Epithelial cell of proximal tubule (primary cell): ENCODE results near the gene ZNF438. TPM values are rescaled to one million over a fixed set of nuclear protein-coding genes. Genes with fewer than 3 reads are reported as not detected.

Experiments
- DNase-seq: peaks from one replicate; pipeline ENCODE4 v3.0.0-alpha.2; 2011; ENCODE audit warnings: low read depth
- H3K4me3 ChIP-seq: 2 replicates; pipeline ENCODE4 v1.5.1; 2011; ENCODE audit warnings: low read depth, mild to moderate bottlenecking, low read length
- CTCF ChIP-seq: conservative IDR thresholded peaks from 2 replicates; pipeline ENCODE4 v1.5.1; 2012; ENCODE audit warnings: low read depth, mild to moderate bottlenecking, low read length
- total RNA-seq: library from RNA; depleted of rRNA; stranded (reverse); fragments of >200 nt; gene quantifications from 2 replicates; pipeline ENCODE4 v1.2.3, GENCODE V29; 2015

The ZNF438 gene
- total RNA-seq, 1 donor from 2014 or later: 4.2 TPM

- no peak overlapping the region for H3K4me3 ChIP-seq
- DNase-seq: no peak
- TF ChIP-seq CTCF: no peak
Measured at GRCh38 chr10:31073211-31073610, 41.5 kb upstream of the ZNF438 start.

GRCh38 chr10:31072451-31072850 is 40.8 kb upstream of the ZNF438 start:
- no peak for TF ChIP-seq CTCF
- DNase-seq: no peak
- H3K4me3 ChIP-seq: no peak overlapping the region

GRCh38 chr10:31071232-31072005 is 39.8 kb upstream of the ZNF438 start:
- no peak for TF ChIP-seq CTCF
- H3K4me3 ChIP-seq: no peak overlapping the region
- no peak for DNase-seq

- no peak for TF ChIP-seq CTCF
- DNase-seq: no peak
- no peak overlapping the region for H3K4me3 ChIP-seq
Measured at GRCh38 chr10:31070691-31071090, 39.0 kb upstream of the ZNF438 start.

- TF ChIP-seq CTCF: no peak
- DNase-seq: no peak
- no peak overlapping the region for H3K4me3 ChIP-seq
Measured at GRCh38 chr10:31070025-31070424, 38.4 kb upstream of the ZNF438 start.

GRCh38 chr10:31069411-31069810 is 37.7 kb upstream of the ZNF438 start:
- no peak for DNase-seq
- no peak overlapping the region for H3K4me3 ChIP-seq
- no peak for TF ChIP-seq CTCF

- TF ChIP-seq CTCF: no peak
- DNase-seq: no peak
Measured at GRCh38 chr10:31064348-31064747, 32.7 kb upstream of the ZNF438 start.

More at GRCh38 chr10:31064348-31064747, 32.7 kb upstream of the ZNF438 start:
- no peak overlapping the region for H3K4me3 ChIP-seq
